ENCODE results near the gene SAFB.
A peak's percentile ranks its signal among the peaks of the same experiment; 100 is the strongest.

Gene SAFB

DNA sequence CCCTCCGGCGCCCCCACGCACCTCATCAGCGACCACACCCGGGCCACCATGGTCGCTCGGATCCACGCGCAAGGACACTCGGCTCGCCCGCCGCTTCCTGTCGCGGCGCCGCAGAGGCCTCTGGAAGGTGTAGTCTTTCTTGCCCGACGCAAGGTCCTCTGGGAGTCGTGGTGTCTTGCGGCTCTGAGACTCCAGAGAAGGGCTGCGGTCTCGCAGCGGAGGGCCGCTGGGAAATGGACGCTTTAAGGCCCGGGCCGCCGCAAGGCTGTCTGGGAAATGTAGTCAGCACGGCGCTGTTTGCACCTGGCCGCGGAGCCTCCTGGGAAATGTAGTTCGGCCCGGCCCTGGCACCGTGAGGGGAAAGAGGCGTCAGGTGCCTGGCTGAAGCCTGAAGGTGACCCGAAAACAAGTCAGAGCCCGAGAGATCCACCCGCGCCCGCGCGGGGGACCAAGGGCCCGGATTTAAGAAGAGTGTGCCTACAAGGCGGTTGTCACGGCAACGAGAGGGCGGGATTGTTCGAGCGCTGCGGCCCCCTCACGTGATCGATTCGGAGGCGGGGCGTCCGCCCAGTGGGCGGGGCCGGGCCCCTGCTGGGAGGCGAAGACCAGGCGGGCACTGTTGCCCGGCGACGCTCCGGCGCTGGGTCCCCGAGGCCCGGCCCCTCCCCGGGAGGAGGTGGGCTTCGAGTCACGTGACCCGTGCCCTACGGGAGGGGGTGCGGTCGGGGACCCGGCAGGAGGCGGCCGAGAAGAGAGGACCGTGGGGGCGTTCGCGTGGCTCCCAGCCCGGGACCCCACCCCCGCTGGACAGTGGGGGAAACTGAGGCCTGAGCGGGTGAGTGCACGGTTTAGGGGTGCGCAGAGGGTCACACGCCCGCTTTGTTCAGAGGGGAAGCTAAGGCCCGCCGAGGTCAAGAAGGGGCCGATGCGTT lies 57.8 kb downstream of the SAFB start, which contains the start of the genes HSD11B1L and MICOS13:
Gene HSD11B1L, plus strand, starts transcription at position 591 of the 932 bp plus-strand sequence. CDS start 3,806 bp downstream, outside the sequence.
Gene MICOS13, minus strand, starts transcription at position 80 of the 932 bp plus-strand sequence. Its CDS starts 30 bp downstream, at position 50.
- H4K20me1 ChIP-seq (ENCODE audit: insufficient read depth, low read length, poor library complexity, severe bottlenecking): no peaks in the 10 kb centered on the region
- no peaks in the 10 kb centered on the region for H3F3A ChIP-seq (ENCODE audit: low read depth)
- H3K9ac ChIP-seq (ENCODE audit: low read depth, low read length, poor library complexity, severe bottlenecking): peak within 1 kb of the TSS; percentile 94
- peaks cover 7% of the 10 kb centered on the region; the same call in 1 of the 2 replicates for H3K79me2 ChIP-seq (ENCODE audit: insufficient read depth, low read length)
- H3K4me1 ChIP-seq (ENCODE audit: insufficient read depth, low read length, poor library complexity, severe bottlenecking): no peaks in the 10 kb centered on the region
- H3K36me3 ChIP-seq (ENCODE audit: insufficient read depth, low read length): no peaks in the 10 kb centered on the region
- no peaks in the 10 kb centered on the region for H3K9me3 ChIP-seq (ENCODE audit: insufficient read depth, low read depth, low read length)
- H3K4me2 ChIP-seq (ENCODE audit: low read depth, low read length, poor library complexity, severe bottlenecking): peak within 1 kb of the TSS; percentile 94
- H3K9me2 ChIP-seq (replicated peaks; ENCODE audit: low read depth, low read length): no peaks in the 10 kb centered on the region
- H3K4me3 ChIP-seq (ENCODE audit: low read length, poor library complexity, severe bottlenecking): peak within 1 kb of the TSS; percentile 100
- no peak for TF ChIP-seq EZH2phosphoT487 (IDR thresholded peaks at IDR 0.05; ENCODE audit: borderline replicate concordance)
- TF ChIP-seq, protein P1, sequence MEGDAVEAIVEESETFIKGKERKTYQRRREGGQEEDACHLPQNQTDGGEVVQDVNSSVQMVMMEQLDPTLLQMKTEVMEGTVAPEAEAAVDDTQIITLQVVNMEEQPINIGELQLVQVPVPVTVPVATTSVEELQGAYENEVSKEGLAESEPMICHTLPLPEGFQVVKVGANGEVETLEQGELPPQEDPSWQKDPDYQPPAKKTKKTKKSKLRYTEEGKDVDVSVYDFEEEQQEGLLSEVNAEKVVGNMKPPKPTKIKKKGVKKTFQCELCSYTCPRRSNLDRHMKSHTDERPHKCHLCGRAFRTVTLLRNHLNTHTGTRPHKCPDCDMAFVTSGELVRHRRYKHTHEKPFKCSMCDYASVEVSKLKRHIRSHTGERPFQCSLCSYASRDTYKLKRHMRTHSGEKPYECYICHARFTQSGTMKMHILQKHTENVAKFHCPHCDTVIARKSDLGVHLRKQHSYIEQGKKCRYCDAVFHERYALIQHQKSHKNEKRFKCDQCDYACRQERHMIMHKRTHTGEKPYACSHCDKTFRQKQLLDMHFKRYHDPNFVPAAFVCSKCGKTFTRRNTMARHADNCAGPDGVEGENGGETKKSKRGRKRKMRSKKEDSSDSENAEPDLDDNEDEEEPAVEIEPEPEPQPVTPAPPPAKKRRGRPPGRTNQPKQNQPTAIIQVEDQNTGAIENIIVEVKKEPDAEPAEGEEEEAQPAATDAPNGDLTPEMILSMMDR (conservative IDR thresholded peaks at IDR 0.05; ENCODE audit: low read length): no peak
- no peaks in the 10 kb centered on the region for H3K27me3 ChIP-seq (ENCODE audit: insufficient read depth, low read length, poor library complexity, severe bottlenecking)
- peak within 1 kb of the TSS; percentile 97 for H2AFZ ChIP-seq (ENCODE audit: low read length)

DNA sequence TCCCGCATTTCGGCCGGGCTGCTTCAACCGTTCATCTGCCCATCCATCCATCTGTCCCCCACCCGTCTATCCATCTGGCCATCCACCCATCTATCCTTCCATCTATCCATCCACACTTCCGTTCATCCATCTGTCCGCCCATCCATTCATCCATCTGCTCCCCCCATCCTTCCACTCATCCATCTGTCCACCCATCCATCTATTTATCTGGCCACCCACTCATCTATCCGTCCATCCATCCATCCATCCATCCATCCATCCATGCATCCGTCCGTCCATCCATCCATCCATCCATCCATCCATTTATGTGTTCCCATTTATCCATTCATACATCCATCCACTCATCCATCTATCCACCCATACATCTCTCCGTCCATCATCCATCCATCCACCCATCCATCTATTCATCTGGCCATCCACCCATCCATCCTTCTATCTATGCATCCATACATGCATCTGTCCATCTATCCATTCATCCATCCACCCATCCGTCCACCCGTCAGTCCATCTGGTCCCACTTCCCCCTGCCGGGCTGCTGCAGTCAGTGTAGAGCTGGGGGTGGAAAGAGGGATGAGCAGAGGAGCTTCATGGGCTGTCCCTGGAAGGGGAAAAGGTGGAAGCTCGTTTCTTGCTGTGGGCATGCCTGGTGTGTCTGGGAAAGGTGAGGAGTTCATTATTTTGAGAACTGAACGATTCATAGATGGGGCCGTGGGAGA lies 58.7 kb downstream of the SAFB start:
- H3K36me3 ChIP-seq (ENCODE audit: insufficient read depth, low read length): no peaks in the 10 kb centered on the region
- no peak overlapping the region for H2AFZ ChIP-seq (ENCODE audit: low read length)
- TF ChIP-seq, protein P1 (conservative IDR thresholded peaks at IDR 0.05; ENCODE audit: low read length): no peak
- TF ChIP-seq EZH2phosphoT487 (IDR thresholded peaks at IDR 0.05; ENCODE audit: borderline replicate concordance): no peak
- no peak overlapping the region for H3K9ac ChIP-seq (ENCODE audit: low read depth, low read length, poor library complexity, severe bottlenecking)
- H3K9me3 ChIP-seq (ENCODE audit: insufficient read depth, low read depth, low read length): no peaks in the 10 kb centered on the region
- H3K4me2 ChIP-seq (ENCODE audit: low read depth, low read length, poor library complexity, severe bottlenecking): peak overlapping the region; percentile 59
- H3K9me2 ChIP-seq (replicated peaks; ENCODE audit: low read depth, low read length): no peaks in the 10 kb centered on the region
- peaks cover 7% of the 10 kb centered on the region; the same call in 1 of the 2 replicates for H3K79me2 ChIP-seq (ENCODE audit: insufficient read depth, low read length)
- H3F3A ChIP-seq (ENCODE audit: low read depth): no peaks in the 10 kb centered on the region
- no peaks in the 10 kb centered on the region for H4K20me1 ChIP-seq (ENCODE audit: insufficient read depth, low read length, poor library complexity, severe bottlenecking)
- H3K27me3 ChIP-seq (ENCODE audit: insufficient read depth, low read length, poor library complexity, severe bottlenecking): no peaks in the 10 kb centered on the region
- peak overlapping the region; percentile 100 for H3K4me3 ChIP-seq (ENCODE audit: low read length, poor library complexity, severe bottlenecking)
- H3K4me1 ChIP-seq (ENCODE audit: insufficient read depth, low read length, poor library complexity, severe bottlenecking): peaks cover 6% of the 10 kb centered on the region

DNA sequence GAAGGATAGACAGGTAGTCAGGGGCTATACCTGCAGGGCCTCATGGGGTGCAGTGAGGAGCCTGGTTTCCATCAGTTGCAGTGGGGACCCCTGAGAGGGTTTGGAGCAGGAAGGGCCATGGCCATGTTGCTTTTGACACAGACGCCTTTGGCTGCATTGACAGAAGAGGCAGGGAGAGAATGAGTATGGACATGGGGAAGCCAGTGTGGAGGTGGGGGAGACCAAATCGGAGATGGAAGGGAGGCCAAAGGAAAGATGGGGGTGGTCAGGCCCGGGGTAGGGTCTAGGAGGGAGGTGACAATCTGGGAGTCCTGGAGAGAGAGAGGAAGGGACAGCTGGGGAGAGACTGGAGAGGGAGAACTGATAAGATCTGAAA lies 59.2 kb downstream of the SAFB start:
- Histone ChIP-seq H3K9me2 (replicated peaks; ENCODE audit: low read depth, low read length) (no peaks in the 10 kb centered on the region), H4K20me1 (ENCODE audit: insufficient read depth, low read length, poor library complexity, severe bottlenecking) (no peaks in the 10 kb centered on the region), H3K27me3 (ENCODE audit: insufficient read depth, low read length, poor library complexity, severe bottlenecking) (no peaks in the 10 kb centered on the region), H3K4me2 (ENCODE audit: low read depth, low read length, poor library complexity, severe bottlenecking) (no peak overlapping the region), H3K36me3 (ENCODE audit: insufficient read depth, low read length) (no peaks in the 10 kb centered on the region), H3K4me3 (ENCODE audit: low read length, poor library complexity, severe bottlenecking) (no peak overlapping the region), H2AFZ (ENCODE audit: low read length) (no peak overlapping the region), H3K9ac (ENCODE audit: low read depth, low read length, poor library complexity, severe bottlenecking) (no peak overlapping the region), H3K9me3 (ENCODE audit: insufficient read depth, low read depth, low read length) (no peaks in the 10 kb centered on the region), H3K79me2 (ENCODE audit: insufficient read depth, low read length) (peaks cover 7% of the 10 kb centered on the region; the same call in 1 of the 2 replicates), H3K4me1 (ENCODE audit: insufficient read depth, low read length, poor library complexity, severe bottlenecking) (peaks cover 6% of the 10 kb centered on the region), H3F3A (ENCODE audit: low read depth) (no peaks in the 10 kb centered on the region)
- TF ChIP-seq EZH2phosphoT487 (IDR thresholded peaks at IDR 0.05; ENCODE audit: borderline replicate concordance): no peak
- TF ChIP-seq, protein P1 (conservative IDR thresholded peaks at IDR 0.05; ENCODE audit: low read length): no peak

Measured in Loucy (cell line).